Keratinocyte (primary cell): ENCODE results near the gene EYS. TPM values are rescaled to one million over a fixed set of nuclear protein-coding genes. Genes with fewer than 3 reads are reported as not detected.

Source experiments
- DNase-seq: peaks from one replicate; pipeline ENCODE4 v3.0.0-alpha.2; 2011; ENCODE audit warnings: low read depth, missing footprints, low spot score
- FAIRE-seq: peaks from 2 replicates; lab custom pipeline; 2011; peaks lifted over from hg19 to GRCh38; lab: Jason Lieb, UNC
- H2AFZ ChIP-seq: 2 replicates; pipeline ENCODE4 v1.6.0; 2012; ENCODE audit warnings: low read length, control low read depth, inconsistent platforms; ENCODE audit not compliant: control insufficient read depth
- H3K27ac ChIP-seq: 2 replicates; pipeline ENCODE4 v1.5.1; 2011; ENCODE audit warnings: low read length; ENCODE audit not compliant: control insufficient read depth, insufficient read depth
- H3K27me3 ChIP-seq: 3 replicates; pipeline ENCODE4 v1.6.0; 2011; ENCODE audit warnings: low read length; ENCODE audit not compliant: control insufficient read depth, insufficient read depth; ENCODE audit errors: extremely low read depth
- H3K36me3 ChIP-seq, 2 experiments: 2 replicates in 1 of 2; 3 replicates in 1 of 2; pipeline ENCODE4 v1.5.1; 2011; ENCODE audit warnings: low read length in 2 of 2, mild to moderate bottlenecking in 1 of 2; ENCODE audit not compliant: control insufficient read depth in 2 of 2, insufficient read depth in 2 of 2; ENCODE audit errors: extremely low read depth in 1 of 2
- H3K4me1 ChIP-seq: 3 replicates; pipeline ENCODE4 v1.5.1; 2011; ENCODE audit warnings: low read length; ENCODE audit not compliant: control insufficient read depth, insufficient read depth; ENCODE audit errors: extremely low read depth
- H3K4me2 ChIP-seq: 3 replicates; pipeline ENCODE4 v1.6.0; 2011; ENCODE audit warnings: low read depth, low read length; ENCODE audit not compliant: control insufficient read depth, insufficient read depth; ENCODE audit errors: extremely low read depth
- H3K4me3 ChIP-seq, 3 experiments: fragments of 200-600 bp in 1 of 3; sonication (generic) in 1 of 3; 2 replicates in 2 of 3; 3 replicates in 1 of 3; pipeline ENCODE4 v1.5.1; 2011 to 2016; ENCODE audit warnings: low read length in 3 of 3, mild to moderate bottlenecking in 3 of 3, control low read depth in 2 of 3, inconsistent platforms in 1 of 3, low read depth in 1 of 3, mixed read lengths in 1 of 3, mixed run types in 1 of 3, moderate library complexity in 1 of 3; ENCODE audit not compliant: control insufficient read depth in 2 of 3, insufficient read depth in 2 of 3; ENCODE audit errors: extremely low read depth in 1 of 3
- H3K79me2 ChIP-seq: 2 replicates; pipeline ENCODE4 v1.6.0; 2012; ENCODE audit warnings: low read length; ENCODE audit not compliant: control insufficient read depth, insufficient read depth
- H3K9ac ChIP-seq: 3 replicates; pipeline ENCODE4 v1.6.0; 2011; ENCODE audit warnings: low read length; ENCODE audit not compliant: control insufficient read depth, insufficient read depth; ENCODE audit errors: extremely low read depth
- H3K9me1 ChIP-seq: 3 replicates; pipeline ENCODE4 v1.6.0; 2011; ENCODE audit warnings: low read length; ENCODE audit not compliant: control insufficient read depth, insufficient read depth; ENCODE audit errors: extremely low read depth
- H3K9me3 ChIP-seq: 2 replicates; pipeline ENCODE4 v1.5.1; 2012; ENCODE audit warnings: low read depth, low read length; ENCODE audit not compliant: control insufficient read depth
- H4K20me1 ChIP-seq: 3 replicates; pipeline ENCODE4 v1.6.0; 2011; ENCODE audit warnings: low read length; ENCODE audit not compliant: control insufficient read depth, insufficient read depth; ENCODE audit errors: extremely low read depth
- EZH2 ChIP-seq: IDR thresholded peaks from one replicate; pipeline ENCODE4 v1.6.1; 2012; ENCODE audit warnings: inconsistent platforms, mild to moderate bottlenecking, low read length, moderate library complexity
- dilution Hi-C: fragments of 300-500 bp; cut with MboI; formaldehyde crosslinking; loops from one replicate; pipeline ENCODE4 v1.7.0; 2020; ENCODE audit warnings: low sequenced_read_pairs; ENCODE audit not compliant: extremely low pct_ligation_motif_present
- polyA plus RNA-seq, 5 experiments: library from polyadenylated mRNA; depleted of rRNA in 3 of 5; stranded (reverse) in 3 of 5; stranded (forward) in 1 of 5; unstranded in 1 of 5; fragments of >200 nt; gene quantifications; 1 replicate in 1 of 5; 2 replicates in 3 of 5; 3 replicates in 1 of 5; pipeline versions ENCODE4 v1.2.1 to v1.2.3, GENCODE V29; 2011 to 2012; ENCODE audit warnings: missing spikeins in 2 of 5, low read depth in 1 of 5, low replicate concordance in 1 of 5
- TF ChIP-seq, protein P1 (sequence below), 3 experiments: IDR thresholded peaks in 1 of 3; conservative IDR thresholded peaks in 1 of 3; optimal IDR thresholded peaks in 1 of 3; 2 replicates in 2 of 3; 3 replicates in 1 of 3; pipeline versions ENCODE3 to v1.5.1; 2011; ENCODE audit warnings: low read length in 3 of 3, mild to moderate bottlenecking in 3 of 3, moderate library complexity in 2 of 3, control low read depth in 1 of 3, inconsistent platforms in 1 of 3; ENCODE audit not compliant: insufficient read depth in 2 of 3; ENCODE audit errors: extremely low read depth in 1 of 3

Gene EYS
- polyA plus RNA-seq, 1 donor (not counting 4 experiments of a cell fraction or from before 2014, with no cell fraction given), result 0.34 TPM

DNA sequence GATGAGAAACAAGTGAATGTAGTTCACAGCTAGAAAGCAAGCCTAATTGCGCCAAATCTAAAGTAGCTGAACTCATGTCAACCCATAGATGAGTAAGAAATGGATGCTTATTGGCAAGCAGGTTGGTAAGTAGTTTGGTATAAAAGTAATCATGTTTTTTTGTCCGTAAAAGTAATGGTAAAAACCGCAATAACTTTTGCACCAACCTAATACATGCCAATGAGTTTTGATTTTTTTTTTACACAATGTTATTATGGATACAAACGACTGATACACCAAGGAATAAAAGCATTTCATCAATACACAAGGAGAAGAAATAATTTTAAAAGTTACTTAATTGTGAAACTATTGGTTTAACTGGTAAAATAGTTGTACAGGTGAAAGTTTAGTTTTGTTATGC, 977.5 kb downstream of the EYS start:
- TF ChIP-seq EZH2, result no peak
- TF ChIP-seq, protein P1, sequence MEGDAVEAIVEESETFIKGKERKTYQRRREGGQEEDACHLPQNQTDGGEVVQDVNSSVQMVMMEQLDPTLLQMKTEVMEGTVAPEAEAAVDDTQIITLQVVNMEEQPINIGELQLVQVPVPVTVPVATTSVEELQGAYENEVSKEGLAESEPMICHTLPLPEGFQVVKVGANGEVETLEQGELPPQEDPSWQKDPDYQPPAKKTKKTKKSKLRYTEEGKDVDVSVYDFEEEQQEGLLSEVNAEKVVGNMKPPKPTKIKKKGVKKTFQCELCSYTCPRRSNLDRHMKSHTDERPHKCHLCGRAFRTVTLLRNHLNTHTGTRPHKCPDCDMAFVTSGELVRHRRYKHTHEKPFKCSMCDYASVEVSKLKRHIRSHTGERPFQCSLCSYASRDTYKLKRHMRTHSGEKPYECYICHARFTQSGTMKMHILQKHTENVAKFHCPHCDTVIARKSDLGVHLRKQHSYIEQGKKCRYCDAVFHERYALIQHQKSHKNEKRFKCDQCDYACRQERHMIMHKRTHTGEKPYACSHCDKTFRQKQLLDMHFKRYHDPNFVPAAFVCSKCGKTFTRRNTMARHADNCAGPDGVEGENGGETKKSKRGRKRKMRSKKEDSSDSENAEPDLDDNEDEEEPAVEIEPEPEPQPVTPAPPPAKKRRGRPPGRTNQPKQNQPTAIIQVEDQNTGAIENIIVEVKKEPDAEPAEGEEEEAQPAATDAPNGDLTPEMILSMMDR (optimal IDR thresholded peaks at IDR 0.05 in 1 of 3, IDR thresholded peaks at IDR 0.05 in 1 of 3, conservative IDR thresholded peaks at IDR 0.05 in 1 of 3; ENCODE audit: extremely low read depth in 1 of 3, insufficient read depth in 2 of 3, low read length in 3 of 3), result no peak
- H3K36me3 ChIP-seq, result no peaks in the 10 kb centered on the region
- no peaks in the 10 kb centered on the region for H3K9me1 ChIP-seq
- no peak overlapping the region for H3K9ac ChIP-seq
- dilution Hi-C loops, result no loop called here
- H3K27me3 ChIP-seq, result no peaks in the 10 kb centered on the region
- H3K4me3 ChIP-seq, result no peak overlapping the region
- H4K20me1 ChIP-seq, result no peaks in the 10 kb centered on the region
- no peaks in the 10 kb centered on the region for H3K9me3 ChIP-seq
- no peak for FAIRE-seq
- H2AFZ ChIP-seq, result no peak overlapping the region
- DNase-seq, result no peak
- no peaks in the 10 kb centered on the region for H3K4me1 ChIP-seq
- no peaks in the 10 kb centered on the region for H3K79me2 ChIP-seq
- no peak overlapping the region for H3K4me2 ChIP-seq
- H3K27ac ChIP-seq, result no peak overlapping the region

DNA sequence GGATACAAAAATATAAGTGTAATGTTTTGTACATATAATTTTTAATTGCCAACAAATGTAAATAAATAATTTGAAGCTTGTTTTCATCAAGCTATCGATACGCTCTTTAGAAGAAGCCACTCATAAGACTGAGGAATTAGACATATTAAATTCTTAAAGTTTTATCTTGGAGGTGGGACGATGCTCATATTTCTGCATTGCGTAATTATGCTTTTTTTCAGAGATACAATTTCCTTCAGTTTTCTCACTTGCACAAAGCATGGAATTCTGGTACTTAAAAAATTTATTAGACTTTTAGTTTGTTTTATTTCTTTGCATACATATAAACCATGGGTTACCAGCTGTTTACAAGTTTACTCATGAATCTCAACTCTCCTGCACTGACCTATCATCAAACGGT, 980.0 kb downstream of the EYS start:
- FAIRE-seq (no peak), DNase-seq (no peak)
- no peak overlapping the region for H3K4me2 ChIP-seq
- no peak overlapping the region for H3K4me3 ChIP-seq
- dilution Hi-C loops, result no loop called here
- H3K9me3 ChIP-seq, result no peaks in the 10 kb centered on the region
- no peaks in the 10 kb centered on the region for H3K9me1 ChIP-seq
- no peaks in the 10 kb centered on the region for H4K20me1 ChIP-seq
- H3K79me2 ChIP-seq, result no peaks in the 10 kb centered on the region
- no peaks in the 10 kb centered on the region for H3K27me3 ChIP-seq
- no peak overlapping the region for H2AFZ ChIP-seq
- H3K4me1 ChIP-seq, result no peaks in the 10 kb centered on the region
- TF ChIP-seq, protein P1 (optimal IDR thresholded peaks at IDR 0.05 in 1 of 3, IDR thresholded peaks at IDR 0.05 in 1 of 3, conservative IDR thresholded peaks at IDR 0.05 in 1 of 3; ENCODE audit: extremely low read depth in 1 of 3, insufficient read depth in 2 of 3, low read length in 3 of 3), result no peak
- no peak for TF ChIP-seq EZH2
- H3K36me3 ChIP-seq, result no peaks in the 10 kb centered on the region
- H3K27ac ChIP-seq, result no peak overlapping the region
- H3K9ac ChIP-seq, result no peak overlapping the region
